T-cell (primary cell): Measurements from ENCODE around the gene SLC7A6OS. TPM values are rescaled to one million over a fixed set of nuclear protein-coding genes. Genes with fewer than 3 reads are reported as not detected.

ENCODE experiments used
- ATAC-seq, 4 experiments: fragments of 200-7000 bp in 3 of 4; fragments of 150-1000 bp in 1 of 4; cut with Tn5 transposase; replicated peaks in 1 of 4; 1 replicate in 3 of 4; 2 replicates in 1 of 4; pipeline ENCODE4 v1.10.0; 2021; ENCODE audit warnings: moderate library complexity in 3 of 4, mild to moderate bottlenecking in 2 of 4, moderate number of reproducible peaks in 1 of 4
- CTCF ChIA-PET, 2 donors: fragments of 300-600 bp; sonication (Branson Sonifier 250); formaldehyde crosslinking; loops; one replicate each; lab custom pipeline; 2022; ENCODE audit warnings: antibody characterized with exemption in 2 of 2; lab: Charles Lee
- POLR2A ChIA-PET, 2 donors: fragments of 300-600 bp; sonication (Branson Sonifier 250); formaldehyde crosslinking; loops; one replicate each; lab custom pipeline; 2022; ENCODE audit warnings: antibody characterized with exemption in 2 of 2; lab: Charles Lee
- DNase-seq, 35 experiments: peaks; one replicate each; pipeline versions ENCODE4 v3.0.0 to v3.0.0-alpha.2; 2013 to 2023
- H3K27ac ChIP-seq: one replicate; pipeline ENCODE4 v1.5.1; 2013; ENCODE audit warnings: low read length
- H3K27me3 ChIP-seq, 2 experiments: replicated peaks in 1 of 2; 1 replicate in 1 of 2; 2 replicates in 1 of 2; pipeline versions ENCODE4 v1.6.1 to v1.7.0; 2013; ENCODE audit warnings: low read length in 1 of 2, mixed read lengths in 1 of 2; ENCODE audit not compliant: control insufficient read depth in 2 of 2, insufficient read depth in 2 of 2; ENCODE audit errors: extremely low read depth in 1 of 2
- H3K36me3 ChIP-seq, 2 donors: 1 replicate in 1 of 2; 2 replicates in 1 of 2; pipeline versions ENCODE4 v1.6.1 to v1.7.0; 2013; ENCODE audit warnings: low read length in 1 of 2; ENCODE audit not compliant: control insufficient read depth in 2 of 2, insufficient read depth in 1 of 2; ENCODE audit errors: extremely low read depth in 1 of 2
- H3K4me1 ChIP-seq, 2 experiments: 1 replicate in 1 of 2; 2 replicates in 1 of 2; pipeline versions ENCODE4 v1.6.1 to v1.7.0; 2013; ENCODE audit warnings: low read length in 2 of 2, mixed read lengths in 1 of 2; ENCODE audit not compliant: insufficient read depth in 2 of 2, control insufficient read depth in 1 of 2; ENCODE audit errors: extremely low read depth in 1 of 2
- H3K4me3 ChIP-seq, 2 donors: 1 replicate in 1 of 2; 2 replicates in 1 of 2; pipeline versions ENCODE4 v1.5.1 to v1.7.0; 2013; ENCODE audit warnings: mild to moderate bottlenecking in 2 of 2, low read length in 1 of 2, moderate library complexity in 1 of 2; ENCODE audit not compliant: control insufficient read depth in 1 of 2; ENCODE audit errors: extremely low read depth in 1 of 2
- H3K9me3 ChIP-seq: 2 replicates; pipeline ENCODE4 v1.7.0; 2013
- H3K27ac Mint-ChIP-seq, 2 donors: one replicate each; pipeline ENCODE4 v1.8.0; 2020 to 2021; ENCODE audit warnings: mild to moderate bottlenecking in 2 of 2, mixed read lengths in 2 of 2
- H3K27me3 Mint-ChIP-seq, 2 donors: one replicate each; pipeline ENCODE4 v1.8.0; 2021 to 2022; ENCODE audit warnings: mixed read lengths in 2 of 2
- H3K36me3 Mint-ChIP-seq: one replicate; pipeline ENCODE4 v1.8.0; 2021; ENCODE audit warnings: mixed read lengths
- H3K4me1 Mint-ChIP-seq, 3 donors: one replicate each; pipeline ENCODE4 v1.8.0; 2020 to 2022; ENCODE audit warnings: mixed read lengths in 3 of 3, mild to moderate bottlenecking in 1 of 3
- H3K4me3 Mint-ChIP-seq, 3 donors: one replicate each; pipeline ENCODE4 v1.8.0; 2020 to 2022; ENCODE audit warnings: mild to moderate bottlenecking in 3 of 3, mixed read lengths in 3 of 3, moderate library complexity in 3 of 3
- H3K9me3 Mint-ChIP-seq, 3 donors: one replicate each; pipeline ENCODE4 v1.8.0; 2020 to 2022; ENCODE audit warnings: mixed read lengths in 3 of 3
- WGBS: methylation state at CpG from one replicate; pipeline ENCODE4 v1.1.5; 2013; ENCODE audit warnings: missing lambda C conversion rate; ENCODE audit not compliant: insufficient coverage; 5-methylcytosine and 5-hydroxymethylcytosine counted together
- total RNA-seq, 35 experiments: library from RNA in 6 of 35; stranded (reverse) in 6 of 35; fragments of 120-200 nt in 1 of 35; gene quantifications; one replicate each; pipeline versions ENCODE4 v1.2.1 to v1.2.4 and lab custom pipeline; 2013 to 2026

The SLC7A6OS gene
- total RNA-seq, 5 donors from 2014 or later (not counting 1 experiment from before 2014, with no cell fraction given) = 42.5 to 50.3 (median 43.9) TPM

DNA sequence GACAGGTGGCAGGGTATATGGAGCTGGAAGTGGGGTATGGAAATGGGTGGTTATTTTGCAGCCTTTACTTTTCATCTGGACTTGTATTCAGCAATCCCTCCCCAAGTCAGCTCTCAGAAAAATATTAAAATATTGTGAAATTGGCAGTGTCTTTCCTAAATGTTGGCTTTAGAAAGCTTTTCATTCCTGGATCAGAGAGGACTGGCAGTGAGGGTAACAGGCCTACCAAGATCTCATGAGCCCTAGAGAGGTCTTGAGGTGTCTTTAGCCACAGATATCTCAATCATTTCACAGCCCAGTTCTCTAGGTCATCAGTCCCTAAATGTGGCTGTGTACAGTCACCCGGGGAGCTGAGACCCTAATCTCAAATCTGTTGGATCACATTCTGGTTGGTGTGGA, 22.5 kb downstream of the SLC7A6OS start:
- CTCF ChIA-PET = interaction anchor here (0.6 to 2.9 kb wide), 7 partner anchors 11 to 426 kb away, joined by 3 to 15 read pairs (median 3); partner anchors contain the start of gene SLC7A6 (in 1 of the 2)
- H3K4me3 Mint-ChIP-seq = peak overlapping the region in 2 of 3 donors; percentile 69 to 72
- no CpG with 5 or more reads among the region's 1 CpG for WGBS
- Histone ChIP-seq H3K27me3 (no peaks in the 10 kb centered on the region), H3K4me3 (peak overlapping the region in 1 of 2 donors; percentile 7), H3K36me3 (peaks cover 7 to 43% of the 10 kb centered on the region in 2 donors), H3K27ac (peak overlapping the region; percentile 80), H3K9me3 (no peaks in the 10 kb centered on the region), H3K4me1 (peaks cover 84 to 98% of the 10 kb centered on the region in 2 experiments)
- H3K27ac Mint-ChIP-seq = peak overlapping the region; percentile 94
- ATAC-seq = no peak
- peaks cover 39% of the 10 kb centered on the region for H3K36me3 Mint-ChIP-seq
- POLR2A ChIA-PET = interaction anchor here (0.5 to 1.1 kb wide), 3 partner anchors 15 to 20 kb away, joined by 3 to 12 read pairs (median 3); no protein-coding TSS in a partner anchor
- H3K27me3 Mint-ChIP-seq = no peaks in the 10 kb centered on the region
- no peak for DNase-seq
- H3K9me3 Mint-ChIP-seq = no peaks in the 10 kb centered on the region
- H3K4me1 Mint-ChIP-seq = peaks cover 93 to 97% (median 95%) of the 10 kb centered on the region in 3 donors

DNA sequence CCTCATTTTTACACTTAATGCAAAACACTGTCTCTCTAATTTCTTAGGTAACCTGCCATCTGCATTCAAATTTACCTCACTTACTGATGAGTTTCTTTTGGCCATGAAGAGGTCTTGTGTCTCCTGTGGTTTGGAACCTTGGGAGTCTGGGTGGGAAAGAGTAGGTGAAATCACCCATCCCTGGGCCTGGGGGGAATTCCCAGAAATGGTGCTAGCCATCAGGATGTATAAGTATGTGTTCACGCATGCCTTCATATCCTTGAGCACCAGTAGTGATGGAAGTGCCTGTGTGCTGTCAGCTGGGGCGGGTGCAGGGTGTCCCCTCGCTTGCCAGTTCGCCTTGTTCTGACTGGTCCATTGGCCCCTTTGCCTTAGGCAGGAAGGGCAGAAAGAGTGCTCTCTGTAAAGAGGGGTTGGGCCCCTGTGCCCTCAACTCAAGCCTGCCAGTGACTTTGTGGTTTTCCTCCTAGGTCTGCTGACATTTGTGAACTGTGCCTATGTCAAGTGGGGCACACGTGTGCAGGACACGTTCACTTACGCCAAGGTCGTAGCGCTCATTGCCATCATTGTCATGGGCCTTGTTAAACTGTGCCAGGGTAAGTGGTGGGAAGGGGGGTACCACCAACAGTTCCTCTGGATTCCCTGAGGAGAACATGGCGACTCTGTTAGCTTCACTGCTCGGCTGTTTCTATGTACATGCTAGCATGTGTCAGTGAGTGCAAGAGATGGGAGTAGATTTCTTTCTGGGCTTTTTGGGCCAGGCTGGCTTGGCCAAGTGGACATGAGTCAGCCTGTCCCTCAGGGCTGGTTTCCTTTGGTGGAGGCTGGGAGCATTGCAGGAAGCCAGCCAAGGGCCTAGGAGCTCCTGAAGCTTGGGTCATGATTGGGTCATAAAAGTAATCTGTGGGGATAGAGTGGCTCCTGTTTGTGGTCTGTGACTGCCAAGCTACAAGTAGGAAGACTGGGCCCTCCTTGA, 23.2 kb downstream of the SLC7A6OS start:
- Mint-ChIP-seq H3K4me1 (peaks cover 95 to 97% (median 97%) of the 10 kb centered on the region in 3 donors), H3K27me3 (no peaks in the 10 kb centered on the region), H3K36me3 (peaks cover 42% of the 10 kb centered on the region), H3K9me3 (no peaks in the 10 kb centered on the region), H3K27ac (peak overlapping the region; percentile 94), H3K4me3 (peak overlapping the region; percentile 59 to 72 (median 69))
- ATAC-seq = peak; percentile 58 to 68 (median 65)
- no peaks in the 10 kb centered on the region for H3K27me3 ChIP-seq
- peak overlapping the region in 1 of 2 donors; percentile 10 for H3K4me3 ChIP-seq
- H3K4me1 ChIP-seq = peaks cover 85 to 100% of the 10 kb centered on the region in 2 experiments
- ChIA-PET CTCF (interaction anchor here (0.6 to 2.9 kb wide), 9 partner anchors 11 to 425 kb away, joined by 3 to 15 read pairs (median 3); partner anchors contain the start of gene SLC7A6 (in 1 of the 2)), POLR2A (interaction anchor here (0.5 to 1.1 kb wide), 4 partner anchors 9 to 30 kb away, joined by 3 to 12 read pairs (median 3); no protein-coding TSS in a partner anchor)
- peak overlapping the region; percentile 80 for H3K27ac ChIP-seq
- peak in 32 of 35 experiments; percentile 21 to 71 (median 40) for DNase-seq
- H3K9me3 ChIP-seq = no peaks in the 10 kb centered on the region
- WGBS = 13% methylated on average over 11 of the region's 11 CpGs
- H3K36me3 ChIP-seq = peaks cover 5 to 42% of the 10 kb centered on the region in 2 donors

DNA sequence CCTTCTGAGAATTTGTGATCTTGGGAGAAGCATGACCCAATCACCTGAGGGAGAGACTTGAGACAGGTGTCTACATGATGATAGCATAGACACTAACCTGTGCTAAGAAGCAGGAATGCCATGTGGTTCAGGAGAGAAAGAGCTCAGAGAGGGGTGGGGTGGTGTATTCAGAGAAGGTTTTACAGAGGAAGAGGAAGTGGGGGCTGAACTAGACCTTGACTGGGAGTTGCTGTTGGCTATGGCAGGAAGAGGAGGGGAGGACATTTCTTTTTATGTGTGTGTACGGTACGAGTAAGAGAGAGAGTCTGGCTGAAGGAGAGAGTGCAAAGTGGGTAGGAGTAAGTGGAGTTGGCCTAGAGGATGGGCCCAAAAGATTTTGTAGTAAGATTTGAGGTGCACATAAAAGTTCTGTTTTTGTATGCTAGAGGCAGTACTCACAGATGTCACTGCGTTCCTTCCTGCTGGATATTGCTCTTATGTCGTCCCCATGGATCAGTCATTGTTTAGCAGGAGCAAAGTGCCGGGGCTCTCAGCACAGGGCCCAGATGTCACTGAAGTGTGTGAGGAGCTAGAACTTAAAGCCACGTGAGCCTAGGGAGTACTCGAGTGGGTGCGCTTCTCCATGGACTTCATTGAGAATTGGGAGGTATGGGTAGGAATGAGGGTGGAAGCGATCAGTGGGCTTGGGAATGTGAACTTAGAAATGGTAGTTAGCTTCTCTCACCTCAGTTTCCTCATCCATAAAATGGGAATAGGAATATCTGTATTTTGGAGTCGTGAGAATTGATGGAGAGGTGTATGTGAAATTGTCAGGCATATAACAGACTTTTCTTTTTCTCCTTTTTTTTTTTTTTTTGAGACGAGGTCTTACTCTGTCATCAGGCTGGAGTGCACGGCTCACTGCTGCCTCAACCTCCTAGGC, 24.3 kb downstream of the SLC7A6OS start:
- 37% methylated on average over 7 of the region's 12 CpGs for WGBS
- peak in 21 of 35 experiments; percentile 13 to 67 (median 30) for DNase-seq
- peaks cover 46% of the 10 kb centered on the region for H3K36me3 Mint-ChIP-seq
- H3K27ac ChIP-seq = peak overlapping the region; percentile 80
- H3K27me3 Mint-ChIP-seq = no peaks in the 10 kb centered on the region
- peak overlapping the region; percentile 94 for H3K27ac Mint-ChIP-seq
- peaks cover 85 to 100% of the 10 kb centered on the region in 2 experiments for H3K4me1 ChIP-seq
- CTCF ChIA-PET = interaction anchor here (0.7 to 4.4 kb wide), 8 partner anchors 9 to 234 kb away, joined by 3 to 58 read pairs (median 7); partner anchors contain the start of genes PRMT7 (in 1 of the 2), SLC7A6 (in 1 of the 2) and SLC7A6OS (in 1 of the 2)
- H3K27me3 ChIP-seq = no peaks in the 10 kb centered on the region
- peak overlapping the region; percentile 69 to 75 (median 72) for H3K4me3 Mint-ChIP-seq
- peak overlapping the region; percentile 30 to 49 for H3K4me3 ChIP-seq
- H3K9me3 Mint-ChIP-seq = no peaks in the 10 kb centered on the region
- no peaks in the 10 kb centered on the region for H3K9me3 ChIP-seq
- H3K36me3 ChIP-seq = peaks cover 5 to 42% of the 10 kb centered on the region in 2 donors
- peak; percentile 70 to 76 (median 72) for ATAC-seq
- H3K4me1 Mint-ChIP-seq = peaks cover 97 to 98% (median 97%) of the 10 kb centered on the region in 3 donors
- POLR2A ChIA-PET = interaction anchor here (0.6 to 2.0 kb wide), 10 partner anchors 10 to 33 kb away, joined by 3 to 12 read pairs (median 4); partner anchors contain the start of genes PRMT7 (in 1 of the 2) and SLC7A6OS (in 1 of the 2)

DNA sequence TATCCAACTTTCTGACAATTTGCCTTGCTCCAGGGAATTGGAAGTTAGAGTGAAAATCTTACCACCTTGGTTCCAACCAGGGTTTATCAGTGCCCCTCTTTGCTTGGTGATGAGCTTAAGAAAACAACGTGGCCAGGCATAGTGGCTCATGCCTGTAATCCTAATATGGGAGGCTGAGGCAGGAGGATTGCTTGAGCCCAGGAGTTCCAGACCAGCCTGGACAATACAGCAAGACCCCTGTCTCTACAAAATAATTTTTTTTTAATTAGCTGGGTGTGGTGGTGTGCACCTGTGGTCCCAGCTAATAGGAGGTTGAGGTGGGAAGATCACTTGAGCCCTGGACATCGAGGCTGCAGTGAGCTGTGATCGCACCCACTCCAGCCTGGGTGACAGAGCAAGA, 25.1 kb downstream of the SLC7A6OS start:
- Histone ChIP-seq H3K9me3 (no peaks in the 10 kb centered on the region), H3K27me3 (no peaks in the 10 kb centered on the region), H3K4me1 (peaks cover 84 to 100% of the 10 kb centered on the region in 2 experiments), H3K27ac (peak overlapping the region; percentile 80), H3K36me3 (peaks cover 4 to 38% of the 10 kb centered on the region in 2 donors), H3K4me3 (peak overlapping the region; percentile 30 to 49)
- Mint-ChIP-seq H3K27me3 (no peaks in the 10 kb centered on the region), H3K27ac (peak overlapping the region; percentile 94), H3K4me3 (peak overlapping the region; percentile 41 to 72 (median 69)), H3K9me3 (no peaks in the 10 kb centered on the region), H3K36me3 (peaks cover 47% of the 10 kb centered on the region), H3K4me1 (peaks cover 97 to 98% (median 97%) of the 10 kb centered on the region in 3 donors)
- 45% methylated on average over 2 of the region's 3 CpGs for WGBS
- DNase-seq (no peak), ATAC-seq (no peak)
- ChIA-PET CTCF (interaction anchor here (0.5 to 4.4 kb wide), 11 partner anchors 10 to 607 kb away, joined by 3 to 58 read pairs (median 5); partner anchors contain the start of genes SLC7A6 (in 2 of the 2), PRMT7 (in 1 of the 2) and SLC7A6OS (in 1 of the 2)), POLR2A (interaction anchor here (0.7 to 2.0 kb wide), 6 partner anchors 13 to 33 kb away, joined by 3 to 8 read pairs (median 5); partner anchors contain the start of genes PRMT7 (in 1 of the 2) and SLC7A6OS (in 1 of the 2))

GRCh38 chr16:68284847-68285246, 25.9 kb downstream of the SLC7A6OS start:
- Histone ChIP-seq H3K9me3 (no peaks in the 10 kb centered on the region), H3K27ac (peak overlapping the region; percentile 80), H3K36me3 (peaks cover 2 to 37% of the 10 kb centered on the region in 2 donors), H3K4me1 (peaks cover 82 to 100% of the 10 kb centered on the region in 2 experiments), H3K4me3 (peak overlapping the region; percentile 22 to 26), H3K27me3 (no peaks in the 10 kb centered on the region)
- peak in 1 of 35 experiments; percentile 36 for DNase-seq
- peak overlapping the region; percentile 38 to 72 (median 69) for H3K4me3 Mint-ChIP-seq
- ATAC-seq = no peak
- ChIA-PET CTCF (interaction anchor here (0.6 to 4.4 kb wide), 8 partner anchors 9 to 46 kb away, joined by 3 to 58 read pairs (median 4); partner anchors contain the start of genes SLC7A6 (in 2 of the 2), PRMT7 (in 1 of the 2) and SLC7A6OS (in 1 of the 2)), POLR2A (interaction anchor here in 1 of 2 donors (1.2 kb wide), 1 partner anchor 21 kb away, joined by 4 read pairs; the partner anchor contains the start of gene SLC7A6)
- whole genome bisulfite sequencing = 27% methylated on average over 2 of the region's 5 CpGs
- no peaks in the 10 kb centered on the region for H3K9me3 Mint-ChIP-seq
- H3K36me3 Mint-ChIP-seq = peaks cover 46% of the 10 kb centered on the region
- peaks cover 94 to 95% (median 94%) of the 10 kb centered on the region in 3 donors for H3K4me1 Mint-ChIP-seq
- peak overlapping the region; percentile 94 for H3K27ac Mint-ChIP-seq
- H3K27me3 Mint-ChIP-seq = no peaks in the 10 kb centered on the region
